ENCODE results near the gene NAP1L1.
"Not testable (repeated sequence)": the region's sequence is repeated elsewhere in the genome, so short reads cannot be mapped to it uniquely, and the experiment has no call there.

NAP1L1 gene

DNA sequence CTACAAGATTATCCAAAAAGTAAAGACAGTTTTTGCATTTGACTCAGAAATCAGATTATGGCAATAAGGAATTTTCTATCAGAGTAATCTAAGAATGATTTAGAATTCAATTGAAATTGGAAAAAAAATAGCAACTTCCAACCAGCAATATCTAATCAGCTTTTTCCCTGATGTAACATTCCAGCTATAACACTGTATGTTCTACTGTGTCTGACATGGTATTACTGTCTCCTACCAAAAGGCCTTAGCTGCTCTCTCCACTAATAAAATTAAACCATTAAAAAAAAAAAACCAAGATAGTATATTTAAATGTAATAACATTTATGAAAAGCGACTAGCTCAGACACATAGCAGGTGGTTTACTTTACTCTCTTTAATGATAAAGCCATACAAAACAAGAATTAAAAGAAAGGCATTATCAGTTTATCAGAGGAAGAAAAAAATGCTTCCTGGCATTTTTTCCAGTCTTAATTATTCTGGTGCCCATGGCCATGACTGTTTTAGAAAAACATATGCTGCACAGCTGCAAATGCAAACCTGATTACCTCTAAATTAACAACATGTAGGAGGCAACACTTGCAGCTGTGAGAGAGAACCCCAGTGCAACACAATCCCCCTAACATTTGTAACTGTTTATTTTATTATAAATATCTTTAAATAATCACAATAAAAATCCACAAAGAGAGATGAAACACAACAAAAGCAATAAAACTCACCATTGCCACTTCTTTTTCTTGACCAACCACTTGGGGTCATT lies 81.7 kb downstream of the NAP1L1 start:
- no peak overlapping the region for H3K27ac ChIP-seq (ENCODE audit: low read length)
- H3K9me3 ChIP-seq (ENCODE audit: control insufficient read depth in 2 of 2, low read length in 2 of 2), result no peaks in the 10 kb centered on the region
- no peaks in the 10 kb centered on the region for H3K4me1 ChIP-seq (ENCODE audit: control insufficient read depth, insufficient read depth, low read length)
- no peak overlapping the region for H3K4me3 ChIP-seq (ENCODE audit: low read length in 2 of 2)
- H3K36me3 ChIP-seq (ENCODE audit: control insufficient read depth in 2 of 2, insufficient read depth in 2 of 2, low read length in 2 of 2), result no peaks in the 10 kb centered on the region
- H3K9ac ChIP-seq (ENCODE audit: low read length in 2 of 2), result no peak overlapping the region
- H3K27me3 ChIP-seq (ENCODE audit: control insufficient read depth in 1 of 2, insufficient read depth in 2 of 2, low read length in 2 of 2), result peaks cover 0 to 2% of the 10 kb centered on the region in 2 donors

GRCh38 chr12:75998292-75999063 lies 86.0 kb downstream of the NAP1L1 start:
- no peak overlapping the region for H3K4me3 ChIP-seq (ENCODE audit: low read length in 2 of 2)
- no peak overlapping the region for H3K27ac ChIP-seq (ENCODE audit: low read length)
- no peak overlapping the region for H3K9ac ChIP-seq (ENCODE audit: low read length in 2 of 2)
- H3K9me3 ChIP-seq (ENCODE audit: control insufficient read depth in 2 of 2, low read length in 2 of 2), result no peaks in the 10 kb centered on the region
- no peaks in the 10 kb centered on the region for H3K4me1 ChIP-seq (ENCODE audit: control insufficient read depth, insufficient read depth, low read length)
- no peaks in the 10 kb centered on the region for H3K27me3 ChIP-seq (ENCODE audit: control insufficient read depth in 1 of 2, insufficient read depth in 2 of 2, low read length in 2 of 2)
- no peaks in the 10 kb centered on the region for H3K36me3 ChIP-seq (ENCODE audit: control insufficient read depth in 2 of 2, insufficient read depth in 2 of 2, low read length in 2 of 2)

- Histone ChIP-seq H3K36me3 (ENCODE audit: control insufficient read depth in 2 of 2, insufficient read depth in 2 of 2, low read length in 2 of 2) (no peaks in the 10 kb centered on the region), H3K4me3 (ENCODE audit: low read length in 2 of 2) (no peak overlapping the region), H3K27me3 (ENCODE audit: control insufficient read depth in 1 of 2, insufficient read depth in 2 of 2, low read length in 2 of 2) (no peaks in the 10 kb centered on the region), H3K9me3 (ENCODE audit: control insufficient read depth in 2 of 2, low read length in 2 of 2) (no peaks in the 10 kb centered on the region), H3K27ac (ENCODE audit: low read length) (no peak overlapping the region), H3K9ac (ENCODE audit: low read length in 2 of 2) (no peak overlapping the region), H3K4me1 (ENCODE audit: control insufficient read depth, insufficient read depth, low read length) (no peaks in the 10 kb centered on the region)
Measured at GRCh38 chr12:75997658-75998057, 86.8 kb downstream of the NAP1L1 start.

- no peak overlapping the region for H3K27ac ChIP-seq (ENCODE audit: low read length)
- no peaks in the 10 kb centered on the region for H3K4me1 ChIP-seq (ENCODE audit: control insufficient read depth, insufficient read depth, low read length)
- H3K27me3 ChIP-seq (ENCODE audit: control insufficient read depth in 1 of 2, insufficient read depth in 2 of 2, low read length in 2 of 2), result no peaks in the 10 kb centered on the region
- H3K9me3 ChIP-seq (ENCODE audit: control insufficient read depth in 2 of 2, low read length in 2 of 2), result no peaks in the 10 kb centered on the region
- H3K4me3 ChIP-seq (ENCODE audit: low read length in 2 of 2), result no peak overlapping the region
- no peak overlapping the region for H3K9ac ChIP-seq (ENCODE audit: low read length in 2 of 2)
- H3K36me3 ChIP-seq (ENCODE audit: control insufficient read depth in 2 of 2, insufficient read depth in 2 of 2, low read length in 2 of 2), result no peaks in the 10 kb centered on the region
Measured at GRCh38 chr12:75996861-75997447, 87.5 kb downstream of the NAP1L1 start.

GRCh38 chr12:75995691-75996090 lies 88.8 kb downstream of the NAP1L1 start:
- Histone ChIP-seq H3K4me1 (ENCODE audit: control insufficient read depth, insufficient read depth, low read length) (no peaks in the 10 kb centered on the region), H3K27ac (ENCODE audit: low read length) (no peak overlapping the region), H3K36me3 (ENCODE audit: control insufficient read depth in 2 of 2, insufficient read depth in 2 of 2, low read length in 2 of 2) (no peaks in the 10 kb centered on the region), H3K9me3 (ENCODE audit: control insufficient read depth in 2 of 2, low read length in 2 of 2) (no peaks in the 10 kb centered on the region), H3K4me3 (ENCODE audit: low read length in 2 of 2) (no peak overlapping the region), H3K9ac (ENCODE audit: low read length in 2 of 2) (no peak overlapping the region), H3K27me3 (ENCODE audit: control insufficient read depth in 1 of 2, insufficient read depth in 2 of 2, low read length in 2 of 2) (no peaks in the 10 kb centered on the region)

- Histone ChIP-seq H3K4me1 (ENCODE audit: control insufficient read depth, insufficient read depth, low read length) (no peaks in the 10 kb centered on the region), H3K27ac (ENCODE audit: low read length) (no peak overlapping the region), H3K36me3 (ENCODE audit: control insufficient read depth in 2 of 2, insufficient read depth in 2 of 2, low read length in 2 of 2) (no peaks in the 10 kb centered on the region), H3K27me3 (ENCODE audit: control insufficient read depth in 1 of 2, insufficient read depth in 2 of 2, low read length in 2 of 2) (no peaks in the 10 kb centered on the region), H3K9me3 (ENCODE audit: control insufficient read depth in 2 of 2, low read length in 2 of 2) (no peaks in the 10 kb centered on the region), H3K4me3 (ENCODE audit: low read length in 2 of 2) (no peak overlapping the region), H3K9ac (ENCODE audit: low read length in 2 of 2) (no peak overlapping the region)
Measured at GRCh38 chr12:75994069-75994740, 90.3 kb downstream of the NAP1L1 start.

DNA sequence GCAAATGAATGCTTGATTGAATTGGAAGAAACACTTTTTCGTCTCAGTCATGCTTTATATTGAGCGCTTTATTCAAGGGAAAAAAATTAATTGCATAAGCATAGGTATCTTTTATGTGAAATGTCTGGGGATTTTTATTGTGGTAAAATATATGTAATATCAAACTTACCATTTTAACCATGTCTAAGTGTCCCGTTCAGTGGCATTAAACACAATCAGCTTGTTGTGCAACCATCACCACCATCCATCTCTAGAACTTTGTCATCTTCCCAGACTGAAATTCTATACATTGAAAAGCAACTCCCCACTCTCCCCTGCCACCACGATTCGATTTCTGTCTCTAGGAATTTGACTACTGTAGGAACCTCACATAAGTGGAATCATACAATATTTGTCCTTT lies 92.7 kb downstream of the NAP1L1 start:
- no peaks in the 10 kb centered on the region for H3K9me3 ChIP-seq (ENCODE audit: control insufficient read depth in 2 of 2, low read length in 2 of 2)
- H3K4me3 ChIP-seq (ENCODE audit: low read length in 2 of 2), result no peak overlapping the region
- H3K4me1 ChIP-seq (ENCODE audit: control insufficient read depth, insufficient read depth, low read length), result no peaks in the 10 kb centered on the region
- H3K9ac ChIP-seq (ENCODE audit: low read length in 2 of 2), result no peak overlapping the region
- H3K36me3 ChIP-seq (ENCODE audit: control insufficient read depth in 2 of 2, insufficient read depth in 2 of 2, low read length in 2 of 2), result no peaks in the 10 kb centered on the region
- H3K27me3 ChIP-seq (ENCODE audit: control insufficient read depth in 1 of 2, insufficient read depth in 2 of 2, low read length in 2 of 2), result no peaks in the 10 kb centered on the region
- no peak overlapping the region for H3K27ac ChIP-seq (ENCODE audit: low read length)

DNA sequence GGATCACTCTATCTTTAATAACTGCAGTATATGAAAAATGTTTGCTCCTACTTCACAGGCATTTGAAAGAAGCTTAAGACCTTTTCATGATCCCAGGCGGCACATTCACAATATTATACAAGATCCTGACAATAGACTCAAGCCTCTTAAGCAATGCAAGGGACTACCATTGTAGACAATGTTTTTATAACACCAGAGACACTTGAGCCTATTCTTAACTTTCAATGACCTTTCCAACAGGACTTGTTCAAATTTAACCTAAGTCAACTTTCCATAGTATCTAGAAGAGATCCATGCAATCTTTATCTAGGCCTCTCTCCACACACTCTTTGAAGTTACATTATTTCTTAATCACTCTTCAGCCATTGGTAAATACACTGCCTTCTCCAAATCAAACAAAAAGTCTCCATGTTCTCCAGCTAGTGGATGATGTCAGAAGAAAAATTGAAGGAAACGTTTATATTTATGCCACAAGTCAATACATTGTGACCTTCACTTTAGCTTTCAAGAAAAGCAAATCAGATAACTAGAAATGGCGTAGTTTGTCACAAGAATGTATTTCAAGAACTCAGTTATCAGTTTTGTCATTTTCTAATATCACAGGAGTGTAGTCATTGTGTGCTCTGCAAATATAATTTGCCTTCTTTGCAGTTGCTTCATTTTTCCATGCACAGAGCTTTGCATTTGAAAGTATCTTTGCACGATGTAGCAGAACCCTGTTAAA lies 94.1 kb downstream of the NAP1L1 start:
- no peaks in the 10 kb centered on the region for H3K27me3 ChIP-seq (ENCODE audit: control insufficient read depth in 1 of 2, insufficient read depth in 2 of 2, low read length in 2 of 2)
- H3K4me3 ChIP-seq (ENCODE audit: low read length in 2 of 2), result no peak overlapping the region
- no peak overlapping the region for H3K9ac ChIP-seq (ENCODE audit: low read length in 2 of 2)
- H3K36me3 ChIP-seq (ENCODE audit: control insufficient read depth in 2 of 2, insufficient read depth in 2 of 2, low read length in 2 of 2), result no peaks in the 10 kb centered on the region
- no peaks in the 10 kb centered on the region for H3K9me3 ChIP-seq (ENCODE audit: control insufficient read depth in 2 of 2, low read length in 2 of 2)
- no peaks in the 10 kb centered on the region for H3K4me1 ChIP-seq (ENCODE audit: control insufficient read depth, insufficient read depth, low read length)
- H3K27ac ChIP-seq (ENCODE audit: low read length), result no peak overlapping the region

DNA sequence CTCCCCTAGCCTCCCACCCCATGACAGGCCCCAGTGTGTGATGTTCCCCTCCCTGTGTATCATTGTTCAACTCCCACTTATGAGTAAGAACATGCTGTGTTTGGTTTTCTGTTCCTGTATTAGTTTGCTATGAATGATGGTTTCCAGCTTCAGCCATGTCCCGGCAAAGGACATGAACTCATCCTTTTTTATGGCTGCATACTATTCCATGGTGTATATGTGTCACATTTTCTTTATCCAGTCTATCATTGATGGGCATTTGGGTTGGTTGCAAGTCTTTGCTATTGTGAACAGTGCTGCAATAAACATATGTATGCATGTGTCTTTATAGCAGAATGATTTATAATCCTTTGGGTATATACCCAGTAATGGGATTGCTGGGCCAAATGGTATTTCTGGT lies 96.8 kb downstream of the NAP1L1 start:
- not testable (repeated sequence) for H3K36me3 ChIP-seq (ENCODE audit: control insufficient read depth in 2 of 2, insufficient read depth in 2 of 2, low read length in 2 of 2); H3K4me1 ChIP-seq (ENCODE audit: control insufficient read depth, insufficient read depth, low read length); H3K9ac ChIP-seq (ENCODE audit: low read length in 2 of 2); H3K4me3 ChIP-seq (ENCODE audit: low read length in 2 of 2); H3K27me3 ChIP-seq (ENCODE audit: control insufficient read depth in 1 of 2, insufficient read depth in 2 of 2, low read length in 2 of 2); H3K9me3 ChIP-seq (ENCODE audit: control insufficient read depth in 2 of 2, low read length in 2 of 2); H3K27ac ChIP-seq (ENCODE audit: low read length)
